Adrenal gland (tissue), 12 donors: ENCODE measurements around the gene C2CD3. TPM values are rescaled to one million over a fixed set of nuclear protein-coding genes. Genes with fewer than 3 reads are reported as not detected.
"Not testable (repeated sequence)": the region's sequence is repeated elsewhere in the genome, so short reads cannot be mapped to it uniquely, and the experiment has no call there.

Source experiments
- DNase-seq, 7 donors: peaks; one replicate each; pipeline ENCODE4 v3.0.0-alpha.2; 2019 to 2020
- H3K27ac ChIP-seq, 5 donors: fragments of 200-600 bp; sonication (generic) in 4 of 5; 1 replicate in 3 of 5; 2 replicates in 2 of 5; pipeline versions ENCODE4 v1.5.1 to v1.8.0; 2016 to 2020; ENCODE audit warnings: mild to moderate bottlenecking in 1 of 5
- H3K27me3 ChIP-seq: fragments of 200-600 bp; 2 replicates; pipeline ENCODE4 v1.8.0; 2021
- H3K36me3 ChIP-seq, 2 donors: fragments of 200-600 bp; replicated peaks in 1 of 2; 1 replicate in 1 of 2; 2 replicates in 1 of 2; pipeline versions ENCODE4 v1.5.1 to v1.8.0; 2018 to 2022
- H3K4me1 ChIP-seq, 2 donors: fragments of 200-600 bp; replicated peaks in 1 of 2; 1 replicate in 1 of 2; 2 replicates in 1 of 2; pipeline versions ENCODE4 v1.5.1 to v1.8.0; 2018 to 2021
- H3K4me3 ChIP-seq, 4 donors: fragments of 200-600 bp; sonication (generic) in 3 of 4; one replicate each; pipeline ENCODE4 v1.5.1; 2016 to 2018
- H3K9me3 ChIP-seq, 3 donors: fragments of 200-600 bp; sonication (generic) in 1 of 3; replicated peaks in 1 of 3; 1 replicate in 2 of 3; 2 replicates in 1 of 3; pipeline versions ENCODE4 v1.5.1 to v1.8.0; 2016 to 2021
- POLR2A ChIP-seq, 2 donors: fragments of 450-650 bp; IDR thresholded peaks; one replicate each; pipeline ENCODE4 v1.6.1; 2017; ENCODE audit warnings: antibody characterized with exemption in 2 of 2, mild to moderate bottlenecking in 2 of 2, moderate library complexity in 1 of 2
- WGBS, 4 donors: extraction: QIAGEN DNeasy Blood & Tissue Kit in 2 of 4; methylation state at CpG; one replicate each; pipeline versions ENCODE4 v1.1.5 to v1.1.7; 2013 to 2017; 5-methylcytosine and 5-hydroxymethylcytosine counted together
- intact Hi-C, 2 donors: fragments of 100-400 bp; cut with DNase I; formaldehyde crosslinking; loops; one replicate each; pipeline versions ENCODE4 v1.14.1 to v1.15.0; 2022 to 2023
- polyA plus RNA-seq, 3 donors: library from polyadenylated mRNA; stranded (reverse); fragments of 200-250 nt in 2 of 3; fragments of 350-450 nt in 1 of 3; fragmentation: Illumina TruSeq in 1 of 3; extraction: RNeasy Lipid Tissue Mini Kit (QIAGEN cat#74804) in 1 of 3; gene quantifications; one replicate each; pipeline ENCODE4 v1.2.3, GENCODE V29; 2013 to 2014
- total RNA-seq, 9 donors: library from RNA; depleted of rRNA in 4 of 9; stranded (reverse); fragments of >200 nt in 4 of 9; fragments of 120-200 nt in 1 of 9; fragmentation: NEBNext Ultra II Directional in 1 of 9; extraction: Animal tissue kit (Norgen Biotek cat#: 25700) in 1 of 9; gene quantifications; one replicate each; pipeline versions ENCODE4 v1.1.0 to v1.2.4, GENCODE V29; 2013 to 2023
- TF ChIP-seq, protein P1 (sequence below), 6 experiments: fragments of 450-650 bp in 4 of 6; fragments of 200-600 bp in 2 of 6; sonication (generic) in 1 of 6; IDR thresholded peaks; 1 replicate in 5 of 6; 2 replicates in 1 of 6; pipeline versions ENCODE4 v1.5.1 to v1.8.0; 2016 to 2021; ENCODE audit warnings: antibody characterized with exemption in 6 of 6, mild to moderate bottlenecking in 2 of 6, moderate library complexity in 1 of 6
- donor health status: healthy with polysubstance abuse.
- donor health status: Bipolar disorder and iron deficiency.
- donor health status: DM: yes; HTN: yes; CAD: no.
- donor health status: DM: no; HTN: no; CAD: no.
- donor health status: DM: no; HTN: no; CAD: no.
- donor health status: DM: yes; HTN: yes; CAD: no.

C2CD3 gene
- total and polyA plus RNA-seq, 12 donors: 14.5 to 42.8 (median 25.5) TPM

DNA sequence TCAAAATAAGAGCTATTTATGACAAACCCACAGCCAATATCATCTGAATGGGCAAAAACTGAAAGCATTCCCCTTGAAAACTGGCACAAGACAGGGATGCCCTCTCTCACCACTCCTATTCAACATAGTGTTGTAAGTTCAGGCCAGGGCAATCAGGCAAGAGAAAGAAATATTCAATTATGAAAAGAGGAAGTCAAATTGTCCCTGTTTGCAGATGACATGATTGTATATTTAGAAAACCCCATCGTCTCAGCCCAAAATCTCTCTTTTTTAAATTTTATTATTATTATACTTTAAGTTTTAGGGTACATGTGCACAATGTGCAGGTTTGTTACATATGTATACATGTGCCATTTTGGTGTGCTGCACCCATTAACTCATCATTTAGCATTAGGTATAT is 107.2 kb downstream of the C2CD3 start:
- H3K4me3 ChIP-seq, H3K36me3 ChIP-seq, intact Hi-C loops, H3K4me1 ChIP-seq, DNase-seq, H3K9me3 ChIP-seq, H3K27me3 ChIP-seq, H3K27ac ChIP-seq: not testable (repeated sequence)
- 86 to 95% (median 92%) methylated on average over 1 of the region's 1 CpG for WGBS, 4 donors

DNA sequence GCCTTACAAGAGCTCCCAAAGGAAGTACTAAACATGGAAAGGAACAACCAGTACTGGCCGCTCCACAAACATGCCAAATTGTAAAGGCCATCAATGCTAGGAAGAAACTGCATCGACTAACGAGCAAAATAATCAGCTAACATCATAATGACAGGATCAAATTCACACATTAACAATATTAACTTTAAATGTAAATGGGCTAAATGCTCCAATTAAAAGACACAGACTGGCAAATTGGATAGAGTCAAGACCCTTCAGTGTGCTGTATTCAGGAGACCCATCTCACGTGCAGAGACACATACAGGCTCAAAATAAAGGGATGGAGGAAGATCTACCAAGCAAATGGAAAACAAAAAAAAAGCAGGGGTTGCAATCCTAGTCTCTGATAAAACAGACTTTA is 109.2 kb downstream of the C2CD3 start:
- H3K27me3 ChIP-seq, H3K4me1 ChIP-seq, H3K36me3 ChIP-seq, H3K9me3 ChIP-seq, DNase-seq, H3K4me3 ChIP-seq, H3K27ac ChIP-seq, intact Hi-C loops: not testable (repeated sequence)
- WGBS, 4 donors: 96 to 100% (median 98%) methylated on average over 4 of the region's 4 CpGs

DNA sequence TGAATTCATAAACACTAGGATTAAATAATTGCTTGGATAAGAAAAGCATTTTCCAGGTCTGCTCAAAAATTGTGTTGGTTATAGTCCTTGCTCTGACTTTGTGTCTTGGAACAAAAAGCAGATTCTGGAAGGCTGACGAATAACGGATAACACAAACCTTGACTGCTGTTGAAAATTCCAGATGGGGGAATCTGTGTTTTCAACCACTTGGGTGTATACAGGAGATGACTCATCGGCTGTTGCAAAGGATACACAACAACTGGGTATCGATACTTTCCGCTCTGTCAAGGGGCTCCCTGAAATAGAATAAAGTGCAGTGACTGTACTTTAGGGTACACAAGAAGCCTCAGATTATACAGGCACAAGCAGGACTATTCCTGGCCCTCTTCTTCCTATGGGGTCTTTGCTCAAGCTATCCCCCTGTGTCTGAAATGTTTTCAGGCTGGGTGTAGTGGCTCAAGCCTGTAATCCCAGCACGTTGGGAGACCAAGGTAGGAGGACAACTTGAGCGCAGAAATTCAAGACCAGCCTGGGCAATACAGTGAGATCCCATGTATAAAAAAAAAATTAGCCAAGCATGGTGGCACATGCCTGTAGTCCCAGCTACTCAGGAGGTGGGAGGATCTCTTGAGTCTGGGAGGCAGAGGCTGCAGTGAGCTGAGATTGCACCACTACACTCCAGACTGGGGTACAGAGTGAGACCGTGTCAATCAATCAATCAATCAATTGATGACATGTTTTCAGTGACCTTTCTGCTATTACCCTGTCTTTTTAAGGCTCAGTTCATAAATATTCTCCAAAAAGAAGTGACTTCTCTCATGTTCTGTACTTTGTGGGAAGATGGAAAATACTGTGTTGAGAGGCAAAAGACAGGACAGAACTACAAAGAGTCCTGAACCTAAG is 113.3 kb downstream of the C2CD3 start:
- TF ChIP-seq, protein P1, sequence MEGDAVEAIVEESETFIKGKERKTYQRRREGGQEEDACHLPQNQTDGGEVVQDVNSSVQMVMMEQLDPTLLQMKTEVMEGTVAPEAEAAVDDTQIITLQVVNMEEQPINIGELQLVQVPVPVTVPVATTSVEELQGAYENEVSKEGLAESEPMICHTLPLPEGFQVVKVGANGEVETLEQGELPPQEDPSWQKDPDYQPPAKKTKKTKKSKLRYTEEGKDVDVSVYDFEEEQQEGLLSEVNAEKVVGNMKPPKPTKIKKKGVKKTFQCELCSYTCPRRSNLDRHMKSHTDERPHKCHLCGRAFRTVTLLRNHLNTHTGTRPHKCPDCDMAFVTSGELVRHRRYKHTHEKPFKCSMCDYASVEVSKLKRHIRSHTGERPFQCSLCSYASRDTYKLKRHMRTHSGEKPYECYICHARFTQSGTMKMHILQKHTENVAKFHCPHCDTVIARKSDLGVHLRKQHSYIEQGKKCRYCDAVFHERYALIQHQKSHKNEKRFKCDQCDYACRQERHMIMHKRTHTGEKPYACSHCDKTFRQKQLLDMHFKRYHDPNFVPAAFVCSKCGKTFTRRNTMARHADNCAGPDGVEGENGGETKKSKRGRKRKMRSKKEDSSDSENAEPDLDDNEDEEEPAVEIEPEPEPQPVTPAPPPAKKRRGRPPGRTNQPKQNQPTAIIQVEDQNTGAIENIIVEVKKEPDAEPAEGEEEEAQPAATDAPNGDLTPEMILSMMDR (IDR thresholded peaks at IDR 0.05): no peak
- no peak for TF ChIP-seq POLR2A (IDR thresholded peaks at IDR 0.05)

DNA sequence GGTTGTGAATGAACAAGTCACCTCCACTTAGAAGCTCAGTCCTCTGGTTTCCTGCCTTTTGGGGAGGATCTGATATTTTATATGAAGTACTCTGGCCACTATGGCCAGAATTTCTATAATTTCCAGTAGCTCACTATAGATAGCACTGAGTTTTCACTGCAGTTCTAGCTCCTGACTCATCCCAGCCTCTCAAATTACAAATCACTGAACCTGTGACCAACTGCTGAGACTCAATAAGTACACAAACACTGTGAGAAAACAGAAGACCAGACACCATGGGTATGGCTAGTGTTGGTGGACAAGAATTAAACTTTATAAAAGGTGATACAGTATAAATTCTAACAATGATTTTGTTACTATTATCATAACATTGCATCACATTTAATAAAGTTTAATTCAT is 114.9 kb downstream of the C2CD3 start:
- intact Hi-C loops: no loop called here
- TF ChIP-seq, protein P1 (IDR thresholded peaks at IDR 0.05): no peak
- no peak for TF ChIP-seq POLR2A (IDR thresholded peaks at IDR 0.05)
- Histone ChIP-seq H3K27ac (no peak overlapping the region), H3K4me1 (no peaks in the 10 kb centered on the region), H3K27me3 (no peaks in the 10 kb centered on the region), H3K9me3 (no peaks in the 10 kb centered on the region), H3K4me3 (no peak overlapping the region), H3K36me3 (peaks cover 0 to 6% of the 10 kb centered on the region in 2 donors)
- DNase-seq: no peak

More for the DNA sequence above, 113.3 kb downstream of the C2CD3 start:
- Histone ChIP-seq H3K27ac (no peak overlapping the region), H3K9me3 (no peaks in the 10 kb centered on the region), H3K36me3 (peaks cover 0 to 6% of the 10 kb centered on the region in 2 donors), H3K4me3 (no peak overlapping the region), H3K27me3 (no peaks in the 10 kb centered on the region), H3K4me1 (no peaks in the 10 kb centered on the region)
- intact Hi-C loops: no loop called here
- no peak for DNase-seq
- 77 to 84% (median 79%) methylated on average over 8 of the region's 8 CpGs for WGBS, 4 donors

DNA sequence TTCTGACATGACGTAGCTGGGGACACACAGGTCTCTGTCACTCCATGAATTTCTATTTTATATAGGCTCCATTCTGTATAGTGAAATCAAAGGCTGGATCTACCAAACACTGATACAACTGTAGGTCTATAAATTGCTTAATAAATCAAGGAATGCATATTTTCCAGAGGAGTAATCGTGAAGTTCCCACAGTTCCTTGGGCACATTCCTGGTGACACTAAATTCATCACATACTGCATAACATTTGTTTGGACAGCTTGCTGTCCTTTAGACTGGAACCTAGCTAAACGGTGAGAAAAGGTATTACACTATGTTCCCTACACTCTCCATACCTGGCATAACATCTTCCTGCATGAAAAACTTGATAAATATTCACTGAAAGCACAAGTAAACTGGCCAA is 120.3 kb downstream of the C2CD3 start:
- TF ChIP-seq POLR2A (IDR thresholded peaks at IDR 0.05): no peak
- TF ChIP-seq, protein P1 (IDR thresholded peaks at IDR 0.05): no peak
- no peak for DNase-seq
- H3K27me3 ChIP-seq: no peaks in the 10 kb centered on the region
- H3K4me1 ChIP-seq: no peaks in the 10 kb centered on the region
- WGBS, 4 donors: 90 to 96% (median 96%) methylated on average over 3 of the region's 3 CpGs
- no peak overlapping the region for H3K27ac ChIP-seq
- H3K36me3 ChIP-seq: peaks cover 0 to 14% of the 10 kb centered on the region in 2 donors
- no peak overlapping the region for H3K4me3 ChIP-seq
- H3K9me3 ChIP-seq: no peaks in the 10 kb centered on the region
- intact Hi-C loops: no loop called here
